GM06990 (cell line): ENCODE measurements around the gene CAPN14.

Experiments used
- DNase-seq: peaks from one replicate; pipeline ENCODE4 v3.0.0-alpha.2; 2011; ENCODE audit not compliant: insufficient read length; ENCODE audit errors: extremely low read depth
- H3K27me3 ChIP-seq: replicated peaks from 2 replicates; pipeline ENCODE4 v1.6.0; 2011; ENCODE audit warnings: low read length; ENCODE audit not compliant: control insufficient read depth, insufficient read depth
- H3K36me3 ChIP-seq: 2 replicates; pipeline ENCODE4 v1.5.1; 2011; ENCODE audit warnings: low read length; ENCODE audit not compliant: control insufficient read depth, insufficient read depth
- H3K4me3 ChIP-seq: replicated peaks from 2 replicates; pipeline ENCODE4 v1.5.1; 2011; ENCODE audit warnings: low read depth, mild to moderate bottlenecking, control low read depth, low read length
- CTCF ChIP-seq: IDR thresholded peaks from 2 replicates; pipeline ENCODE4 v1.5.1; 2011; ENCODE audit warnings: low read length, control low read depth, mild to moderate bottlenecking, inconsistent platforms; ENCODE audit not compliant: insufficient read depth, poor library complexity, severe bottlenecking

The CAPN14 gene

GRCh38 chr2:31217465-31218200 lies at the start of gene CAPN14:
Gene CAPN14, minus strand, starts transcription at chr2:31217515. Its CDS starts 12,068 bp downstream, at chr2:31205447.
- H3K4me3 ChIP-seq: no peak within 1 kb of the TSS
- H3K36me3 ChIP-seq: no peaks in the 10 kb centered on the region
- no peak for TF ChIP-seq CTCF
- no peaks in the 10 kb centered on the region for H3K27me3 ChIP-seq
- DNase-seq: peak; percentile 27

- TF ChIP-seq CTCF: no peak
- Histone ChIP-seq H3K4me3 (no peak overlapping the region), H3K27me3 (no peaks in the 10 kb centered on the region; the same call in 1 of the 2 replicates), H3K36me3 (no peaks in the 10 kb centered on the region)
- DNase-seq: no peak
These were observed 49.5 kb upstream of the CAPN14 start for GRCh38 chr2:31266804-31267203.

- H3K4me3 ChIP-seq: no peak overlapping the region
These were observed 47.9 kb upstream of the CAPN14 start for GRCh38 chr2:31265234-31265633.

GRCh38 chr2:31263636-31264190 lies 46.4 kb upstream of the CAPN14 start:
- no peaks in the 10 kb centered on the region for H3K36me3 ChIP-seq
- DNase-seq: no peak
- no peaks in the 10 kb centered on the region; the same call in 1 of the 2 replicates for H3K27me3 ChIP-seq
- no peak overlapping the region for H3K4me3 ChIP-seq
- TF ChIP-seq CTCF: peak; percentile 36

More at GRCh38 chr2:31265234-31265633, 47.9 kb upstream of the CAPN14 start:
- Histone ChIP-seq H3K27me3 (no peaks in the 10 kb centered on the region; the same call in 1 of the 2 replicates), H3K36me3 (no peaks in the 10 kb centered on the region)
- no peak for TF ChIP-seq CTCF
- DNase-seq: no peak

GRCh38 chr2:31260870-31261269 lies 43.6 kb upstream of the CAPN14 start:
- no peak for TF ChIP-seq CTCF
- no peak for DNase-seq
- no peaks in the 10 kb centered on the region for H3K36me3 ChIP-seq

More at GRCh38 chr2:31260870-31261269, 43.6 kb upstream of the CAPN14 start:
- no peak overlapping the region for H3K4me3 ChIP-seq
- H3K27me3 ChIP-seq: no peaks in the 10 kb centered on the region; the same call in 1 of the 2 replicates
